ENCODE measurements around the gene WDFY3.

DNA sequence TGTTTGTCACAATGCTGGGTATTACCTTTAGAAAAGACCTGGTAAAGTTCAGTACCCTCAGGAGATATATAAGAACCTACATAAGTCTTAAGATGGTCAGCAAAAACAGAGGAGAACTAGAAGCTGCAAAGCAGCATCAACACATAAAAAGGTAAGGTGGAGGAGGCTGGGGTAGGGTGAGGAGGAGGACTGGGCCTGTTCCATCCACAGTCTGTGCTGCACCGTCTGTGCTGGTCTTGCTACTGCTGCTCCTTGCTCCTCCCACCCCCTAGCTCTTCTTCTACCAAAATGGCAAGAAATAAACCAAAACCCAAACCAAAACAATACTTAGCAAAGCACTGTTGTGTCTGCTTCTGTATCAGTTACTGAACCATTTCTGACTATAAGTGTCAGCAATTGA, 281.4 kb downstream of the WDFY3 start:
- no peak for TF ChIP-seq CTCF (IDR thresholded peaks at IDR 0.05)
- no peak for TF ChIP-seq POLR2A (IDR thresholded peaks at IDR 0.05)
